K562 (cell line): Measurements from ENCODE around the gene NDUFAF3. TPM values are rescaled to one million over a fixed set of nuclear protein-coding genes. Genes with fewer than 3 reads are reported as not detected.

Source experiments
- ATF2 ChIP-seq: sonication (generic); formaldehyde crosslinking; IDR thresholded peaks from 2 replicates; pipeline ENCODE4 v1.8.1; 2022; ENCODE audit warnings: missing genetic modification reagents
- ATF6 ChIP-seq: sonication (generic); formaldehyde crosslinking; IDR thresholded peaks from 2 replicates; pipeline ENCODE4 v1.4.0; 2020; ENCODE audit warnings: mild to moderate bottlenecking, missing genetic modification reagents
- BCOR ChIP-seq: fragments of 450-650 bp; IDR thresholded peaks from 2 replicates; pipeline ENCODE4 v1.6.1; 2016
- CBX2 ChIP-seq: fragments of 200-600 bp; sonication (generic); IDR thresholded peaks from one replicate; pipeline ENCODE4 v1.6.1; 2012; ENCODE audit warnings: mild to moderate bottlenecking, low read length, inconsistent platforms; ENCODE audit not compliant: insufficient read depth, poor library complexity, severe bottlenecking
- CCNT2 ChIP-seq: IDR thresholded peaks from 2 replicates; pipeline ENCODE4 v1.6.1; 2011; ENCODE audit warnings: borderline replicate concordance, low read depth, mild to moderate bottlenecking, moderate library complexity, mixed read lengths, low read length; ENCODE audit not compliant: insufficient read length; ENCODE audit errors: extremely low read depth
- DEAF1 ChIP-seq: fragments of 450-650 bp; formaldehyde crosslinking; IDR thresholded peaks from 2 replicates; pipeline ENCODE4 v1.4.0; 2020; ENCODE audit warnings: mild to moderate bottlenecking, moderate library complexity
- ELF1 ChIP-seq: fragments of 200-800 bp; sonication (Bioruptor generic); IDR thresholded peaks from 2 replicates; pipeline ENCODE4 v1.6.1; 2016; ENCODE audit warnings: missing genetic modification characterization, missing compliant biosample characterization
- HDAC6 ChIP-seq: IDR thresholded peaks from 2 replicates; pipeline ENCODE4 v1.6.1; 2012; ENCODE audit warnings: low read depth, mild to moderate bottlenecking, control low read depth, inconsistent platforms, low read length, moderate library complexity
- HEY1 ChIP-seq: fragments of 250-450 bp; sonication (Bioruptor Pico); IDR thresholded peaks from 2 replicates; pipeline ENCODE4 v1.5.0; 2020; ENCODE audit warnings: mild to moderate bottlenecking, moderate library complexity, borderline replicate concordance
- HMGXB4 ChIP-seq: sonication (generic); formaldehyde crosslinking; IDR thresholded peaks from 2 replicates; pipeline ENCODE4 v1.8.1; 2023; ENCODE audit warnings: mild to moderate bottlenecking, missing genetic modification reagents
- HNRNPK ChIP-seq: fragments of 200-400 bp; formaldehyde crosslinking; IDR thresholded peaks from one replicate; pipeline ENCODE4 v1.6.1; 2018; ENCODE audit warnings: mild to moderate bottlenecking, low read depth, low read length; ENCODE audit not compliant: poor library complexity, severe bottlenecking
- PTTG1 ChIP-seq: fragments of 450-650 bp; IDR thresholded peaks from 2 replicates; pipeline ENCODE4 v1.6.1; 2016; ENCODE audit warnings: low read depth, mild to moderate bottlenecking, missing genetic modification characterization, missing compliant biosample characterization
- PURB ChIP-seq: sonication (generic); formaldehyde crosslinking; IDR thresholded peaks from 2 replicates; pipeline ENCODE4 v1.9.0; 2021; ENCODE audit warnings: low read depth, mild to moderate bottlenecking, missing genetic modification reagents
- TARDBP ChIP-seq: fragments of 450-650 bp; IDR thresholded peaks from 2 replicates; pipeline ENCODE4 v1.6.1; 2016
- ZC3H8 ChIP-seq: fragments of 450-650 bp; IDR thresholded peaks from 2 replicates; pipeline ENCODE4 v1.6.1; 2017
- ZFP91 ChIP-seq: sonication (generic); formaldehyde crosslinking; IDR thresholded peaks from 2 replicates; pipeline ENCODE4 v1.8.0; 2022; ENCODE audit warnings: mild to moderate bottlenecking, missing genetic modification reagents
- ZNF3 ChIP-seq: fragments of 250-450 bp; sonication (Bioruptor Pico); IDR thresholded peaks from 2 replicates; pipeline ENCODE4 v1.5.0; 2021; ENCODE audit warnings: mild to moderate bottlenecking, moderate library complexity
- ZNF445 ChIP-seq: fragments of 250-450 bp; sonication (Bioruptor Pico); IDR thresholded peaks from 2 replicates; pipeline ENCODE4 v1.4.0; 2020; ENCODE audit warnings: low read depth, mild to moderate bottlenecking, moderate library complexity
- ZNF75A ChIP-seq: fragments of 450-650 bp; formaldehyde crosslinking; IDR thresholded peaks from 2 replicates; pipeline ENCODE4 v1.4.0; 2020; ENCODE audit warnings: mild to moderate bottlenecking
- polyA plus RNA-seq, 8 experiments: library from polyadenylated mRNA; depleted of rRNA in 4 of 8; stranded (reverse) in 5 of 8; unstranded in 3 of 8; fragments of >200 nt; fragmentation: Nextera tagmentation in 2 of 8; fragmentation: Illumina TruSeq in 1 of 8; extraction: Ambion mirVana in 2 of 8; extraction: Trizol in 1 of 8; gene quantifications; 2 replicates each; pipeline versions ENCODE4 v1.2.1 to v1.2.3, GENCODE V29; 2011 to 2014; ENCODE audit warnings: inconsistent platforms in 1 of 8, missing spikeins in 1 of 8
- total RNA-seq, 7 experiments: library from RNA; depleted of rRNA in 6 of 7; stranded (reverse); fragments of >200 nt in 6 of 7; fragmentation: Illumina TruSeq in 2 of 7; extraction: Trizol in 2 of 7; gene quantifications; 2 replicates each; pipeline versions ENCODE4 v1.2.1 to v1.2.3, GENCODE V29; 2011 to 2021; ENCODE audit warnings: low replicate concordance in 1 of 7

NDUFAF3 gene
- total and polyA plus RNA-seq, 9 of the 15 experiments (the other 6 are each of a cell fraction or from before 2014, with no cell fraction given), result 17.0 to 127 (median 36.3) TPM

GRCh38 chr3:49021813-49022687, at the start of gene NDUFAF3 (continued):
- TF ChIP-seq BCOR, result no peak
- TF ChIP-seq ZFP91 (CRISPR knock-in tag), result no peak
- no peak for TF ChIP-seq ZNF445 (CRISPR knock-in tag)
- no peak for TF ChIP-seq HEY1 (CRISPR knock-in tag)
- no peak for TF ChIP-seq ZNF3 (CRISPR knock-in tag)
- TF ChIP-seq HDAC6, result no peak
- TF ChIP-seq DEAF1, result no peak
- TF ChIP-seq ELF1 (tag), result peak; percentile 62; the same call in 1 of the 2 replicates
- no peak for TF ChIP-seq ZC3H8
- no peak for TF ChIP-seq CCNT2
- TF ChIP-seq PURB (CRISPR knock-in tag), result no peak
- no peak for TF ChIP-seq ATF6 (CRISPR knock-in tag)
- no peak; the same call in 1 of the 2 replicates for TF ChIP-seq ATF2 (CRISPR knock-in tag)
- TF ChIP-seq ZNF75A (CRISPR knock-in tag), result no peak
- TF ChIP-seq HMGXB4, result 0 out of 2 replicates have a peak, but pooled peaks have one; percentile 61
- no peak for TF ChIP-seq TARDBP
- TF ChIP-seq HNRNPK, result no peak
- TF ChIP-seq PTTG1 (tag), result no peak
- no peak for TF ChIP-seq CBX2
